HCT116 (cell line): ENCODE measurements around the gene ZNRF3. TPM values are rescaled to one million over a fixed set of nuclear protein-coding genes. Genes with fewer than 3 reads are reported as not detected.

Experiments used
- ATAC-seq: fragments of 200-7000 bp; cut with Tn5 transposase; 2 replicates; pipeline ENCODE4 v1.9.1; 2020; ENCODE audit warnings: mild to moderate bottlenecking, moderate library complexity
- BruUV-seq: library from RNA; stranded (reverse); fragments of 400-500 nt; replicated peaks from 2 replicates; lab custom pipeline; 2021; lab: Mats Ljungman, UMichigan
- CTCF ChIA-PET: fragments of 300-600 bp; sonication (Branson Sonifier 250); formaldehyde crosslinking; loops from one replicate; lab custom pipeline; 2021; ENCODE audit warnings: antibody characterized with exemption; lab: Charles Lee
- POLR2A ChIA-PET: fragments of 300-600, 350-600 bp; sonication (Branson Sonifier 250); formaldehyde crosslinking; loops from one replicate; lab custom pipeline; 2021; ENCODE audit warnings: antibody characterized with exemption; lab: Charles Lee
- RAD21 ChIA-PET, 2 experiments: fragments of 300-600 bp; sonication (Branson Sonifier 250); formaldehyde crosslinking; loops; one replicate each; lab custom pipeline; 2023; ENCODE audit warnings: low total read pairs in 2 of 2; ENCODE audit not compliant: uncharacterized antibody in 2 of 2, unreplicated experiment in 2 of 2, low non-redundant PET in 1 of 2; lab: Charles Lee
- DNase-seq: peaks from one replicate; pipeline ENCODE4 v3.0.0-alpha.2; 2010; ENCODE audit warnings: low read depth, low spot score
- H2AFZ ChIP-seq: fragments of 200-600 bp; shearing (Covaris generic), sonication (generic); 2 replicates; pipeline ENCODE4 v1.6.1; 2017; ENCODE audit warnings: low read depth, mixed run types, mixed read lengths, antibody characterized with exemption, low read length; ENCODE audit not compliant: poor library complexity, severe bottlenecking
- H3K27ac ChIP-seq: 2 replicates; pipeline ENCODE4 v1.5.1; 2012; ENCODE audit warnings: low read depth, low read length
- H3K27me3 ChIP-seq: fragments of 200-600 bp; sonication (generic); 2 replicates; pipeline ENCODE4 v1.6.1; 2016; ENCODE audit warnings: mixed run types, low read length, mixed read lengths; ENCODE audit not compliant: insufficient read depth
- H3K36me3 ChIP-seq, 2 experiments: fragments of 200-500 bp in 1 of 2; fragments of 200-600 bp in 1 of 2; sonication (Bioruptor generic) in 1 of 2; sonication (generic) in 1 of 2; 2 replicates each; pipeline versions ENCODE4 v1.5.1 to v1.6.1; 2014 to 2016; ENCODE audit warnings: low read length in 2 of 2, inconsistent platforms in 1 of 2, mixed read lengths in 1 of 2, mixed run types in 1 of 2; ENCODE audit not compliant: insufficient read depth in 2 of 2, control insufficient read depth in 1 of 2
- H3K4me1 ChIP-seq, 2 experiments: fragments of 200-600 bp in 1 of 2; sonication (generic) in 1 of 2; 2 replicates each; pipeline versions ENCODE4 v1.5.1 to v1.6.1; 2012 to 2017; ENCODE audit warnings: low read length in 2 of 2, inconsistent platforms in 1 of 2, mild to moderate bottlenecking in 1 of 2, mixed read lengths in 1 of 2, mixed run types in 1 of 2, moderate library complexity in 1 of 2; ENCODE audit not compliant: insufficient read depth in 2 of 2, control insufficient read depth in 1 of 2
- H3K4me2 ChIP-seq: fragments of 200-600 bp; sonication (generic); 2 replicates; pipeline ENCODE4 v1.6.1; 2017; ENCODE audit warnings: mixed run types, low read length, mixed read lengths
- H3K4me3 ChIP-seq, 2 experiments: fragments of 200-600 bp in 1 of 2; sonication (generic) in 1 of 2; replicated peaks in 1 of 2; 2 replicates each; pipeline ENCODE4 v1.5.1; 2011 to 2016; ENCODE audit warnings: low read length in 2 of 2, control low read depth in 1 of 2, low read depth in 1 of 2, mild to moderate bottlenecking in 1 of 2, mixed read lengths in 1 of 2, mixed run types in 1 of 2
- H3K79me2 ChIP-seq: fragments of 200-600 bp; sonication (generic); 2 replicates; pipeline ENCODE4 v1.6.1; 2017; ENCODE audit warnings: mild to moderate bottlenecking, mixed run types, low read length, moderate library complexity, mixed read lengths; ENCODE audit not compliant: insufficient read depth
- H3K9ac ChIP-seq: fragments of 200-600 bp; sonication (generic); 2 replicates; pipeline ENCODE4 v1.6.1; 2016; ENCODE audit warnings: low read length, mixed read lengths
- H3K9me2 ChIP-seq: fragments of 200-600 bp; sonication (generic), shearing (Covaris generic); 2 replicates; pipeline ENCODE4 v1.6.1; 2017; ENCODE audit warnings: mixed run types, mild to moderate bottlenecking, moderate library complexity; ENCODE audit not compliant: insufficient read depth
- H3K9me3 ChIP-seq, 2 experiments: fragments of 200-500 bp in 1 of 2; fragments of 200-600 bp in 1 of 2; sonication (Bioruptor generic) in 1 of 2; sonication (generic) in 1 of 2; 2 replicates each; pipeline ENCODE4 v1.6.1; 2014 to 2017; ENCODE audit warnings: low read length in 2 of 2, mixed read lengths in 2 of 2, inconsistent platforms in 1 of 2, low read depth in 1 of 2, mild to moderate bottlenecking in 1 of 2, mixed run types in 1 of 2, moderate library complexity in 1 of 2; ENCODE audit not compliant: control insufficient read depth in 1 of 2, insufficient read depth in 1 of 2
- H4K20me1 ChIP-seq: fragments of 200-600 bp; sonication (generic), shearing (Covaris generic); 2 replicates; pipeline ENCODE4 v1.6.1; 2017; ENCODE audit warnings: mixed run types, mild to moderate bottlenecking, moderate library complexity; ENCODE audit not compliant: insufficient read depth
- CEBPB ChIP-seq: IDR thresholded peaks from 2 replicates; pipeline ENCODE4 v1.6.1; 2012; ENCODE audit warnings: low read depth
- EGR1 ChIP-seq: IDR thresholded peaks from 2 replicates; pipeline ENCODE4 v1.6.1; 2012; ENCODE audit warnings: low read depth
- ELF1 ChIP-seq: IDR thresholded peaks from 2 replicates; pipeline ENCODE4 v1.6.1; 2012; ENCODE audit warnings: low read depth, borderline replicate concordance
- RAD21 ChIP-seq: IDR thresholded peaks from 2 replicates; pipeline ENCODE4 v1.6.1; 2012; ENCODE audit warnings: low read depth, mild to moderate bottlenecking
- intact Hi-C: fragments of 100-400 bp; cut with micrococcal nuclease; formaldehyde crosslinking; loops from 2 replicates; pipeline ENCODE4 v1.10.0; 2022
- total RNA-seq: library from RNA; stranded (reverse); gene quantifications from one replicate; pipeline ENCODE4 v1.2.1, GENCODE V29; 2021; ENCODE audit not compliant: unreplicated experiment

The ZNRF3 gene
- total RNA-seq, 1 experiment from 2014 or later = 12.2 TPM

DNA sequence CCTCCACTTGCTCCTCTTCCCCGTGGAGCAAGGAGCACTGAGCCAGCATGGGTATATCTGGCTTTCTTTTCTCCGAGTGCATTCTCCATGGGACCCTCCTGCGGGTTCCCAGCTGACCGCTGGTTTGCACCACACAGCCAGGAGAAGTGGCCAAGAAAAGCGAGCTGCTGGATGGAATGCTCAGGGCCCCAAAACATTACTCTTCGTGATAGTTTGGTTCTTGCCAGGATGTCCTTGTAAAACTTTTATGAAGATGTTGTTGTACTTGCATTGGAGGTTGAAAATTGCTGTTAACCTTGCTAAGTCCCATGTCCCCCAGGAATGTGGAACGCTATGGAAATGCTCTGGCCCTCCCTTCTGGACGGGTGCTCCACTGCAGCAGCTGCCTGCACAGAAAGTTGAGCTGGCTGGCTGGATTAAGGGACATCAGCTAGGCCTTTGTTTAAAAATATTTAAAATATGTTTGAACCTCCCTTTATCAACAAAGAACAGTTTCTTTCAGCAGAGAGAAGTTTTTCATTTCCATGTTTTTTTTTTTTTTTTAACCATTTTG lies 68.7 kb downstream of the ZNRF3 start:
- Histone ChIP-seq H3K9ac (no peak overlapping the region), H3K27me3 (no peaks in the 10 kb centered on the region), H3K4me1 (peaks cover 17 to 26% of the 10 kb centered on the region in 2 experiments; a peak in 3 of 4 replicates), H3K4me2 (no peak overlapping the region), H3K36me3 (no peaks in the 10 kb centered on the region), H2AFZ (no peak overlapping the region), H3K9me2 (no peaks in the 10 kb centered on the region), H3K79me2 (peaks cover 66% of the 10 kb centered on the region), H3K27ac (no peak overlapping the region), H3K4me3 (no peak overlapping the region), H4K20me1 (no peaks in the 10 kb centered on the region; the same call in 1 of the 2 replicates), H3K9me3 (no peaks in the 10 kb centered on the region)
- ATAC-seq (no peak), DNase-seq (no peak)
- no TSS peak for BruUV-seq
- POLR2A ChIA-PET = no interaction called here
- CTCF ChIA-PET = interaction anchor here (1.0 to 1.4 kb wide), 2 partner anchors 9 to 16 kb away, joined by 3 read pairs; no protein-coding TSS in a partner anchor
- RAD21 ChIA-PET = no interaction called here
- TF ChIP-seq ELF1 (no peak), RAD21 (peak; percentile 23; the same call in 1 of the 2 replicates)
- intact Hi-C loops = no loop called here

DNA sequence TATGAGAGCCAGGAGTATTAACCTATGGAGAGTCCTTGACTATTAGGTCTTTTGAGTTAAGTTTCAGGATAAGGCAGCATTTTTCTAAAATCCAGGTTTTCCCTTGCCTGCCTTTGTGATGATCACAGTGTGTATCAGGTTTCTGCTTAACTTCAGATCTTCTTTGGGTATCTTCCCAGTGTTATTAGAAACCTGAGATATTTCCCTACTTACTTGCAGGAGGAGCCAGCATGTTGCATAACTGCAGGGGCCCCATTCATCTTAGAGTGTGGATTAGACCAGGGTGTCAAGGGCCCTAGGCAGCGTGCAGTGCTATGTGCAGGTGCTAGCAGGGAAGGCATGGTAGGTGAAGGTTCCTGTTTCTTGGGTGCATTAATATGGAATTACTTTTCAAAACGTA lies 69.5 kb downstream of the ZNRF3 start:
- intact Hi-C loops = no loop called here
- no peak for DNase-seq
- Histone ChIP-seq H3K9me2 (no peaks in the 10 kb centered on the region), H3K4me1 (peaks cover 17 to 26% of the 10 kb centered on the region in 2 experiments; a peak in 3 of 4 replicates), H3K27me3 (no peaks in the 10 kb centered on the region), H3K27ac (no peak overlapping the region), H3K4me2 (no peak overlapping the region), H2AFZ (no peak overlapping the region), H3K9ac (no peak overlapping the region), H3K36me3 (no peaks in the 10 kb centered on the region), H3K79me2 (peaks cover 62% of the 10 kb centered on the region), H3K9me3 (no peaks in the 10 kb centered on the region)
- ChIA-PET CTCF (interaction anchor here (1.0 to 1.4 kb wide), 2 partner anchors 10 to 17 kb away, joined by 3 read pairs; no protein-coding TSS in a partner anchor), POLR2A (no interaction called here), RAD21 (no interaction called here)
- no peak for ATAC-seq
- BruUV-seq = no TSS peak
- TF ChIP-seq CEBPB (peak; percentile 51; the same call in 1 of the 2 replicates), EGR1 (no peak)
- TF ChIP-seq, all 23 proteins: peak for 1
- Histone ChIP-seq H3K4me3 (no peak overlapping the region), H4K20me1 (no peaks in the 10 kb centered on the region; the same call in 1 of the 2 replicates)
